Measurements from ENCODE around the gene MAPK12. TPM values are rescaled to one million over a fixed set of nuclear protein-coding genes. Genes with fewer than 3 reads are reported as not detected.

Gene MAPK12
- total and polyA plus RNA-seq, 9 of the 15 experiments (the other 6 are each of a cell fraction or from before 2014, with no cell fraction given), result 0.79 to 71.5 (median 32.8) TPM

- ATAC-seq, result no peak
- ChIA-PET CTCF (ENCODE audit: low intra/inter-chr PET ratio) (interaction anchor here (0.5 kb wide), 1 partner anchor 17 kb away, joined by 4 read pairs; no protein-coding TSS in a partner anchor), POLR2A (no interaction called here)
- no peak overlapping the region; a peak in 1 of 4 replicates for H3K9ac ChIP-seq (ENCODE audit: insufficient read depth in 1 of 2, low read depth in 2 of 2, low read length in 2 of 2)
- in situ Hi-C loops (cut with MboI), result no loop called here
- H3K36me3 ChIP-seq (ENCODE audit: control insufficient read depth, insufficient read depth, low read length), result peaks cover 56% of the 10 kb centered on the region; the same call in 2 of the 3 replicates
- no peak overlapping the region for H3K4me3 ChIP-seq
- no peaks in the 10 kb centered on the region for H4K20me1 ChIP-seq (replicated peaks; ENCODE audit: control insufficient read depth, insufficient read depth, low read length)
- no peak overlapping the region for H3K4me2 ChIP-seq (ENCODE audit: insufficient read depth, low read length)
- no TSS peak for BruUV-seq (replicated peaks)
- DNase-seq (ENCODE audit: extremely low read depth in 1 of 4, low spot score in 3 of 4), result no peak
- H3K4me1 ChIP-seq (replicated peaks in 1 of 2; ENCODE audit: control insufficient read depth in 2 of 2, insufficient read depth in 2 of 2, low read length in 2 of 2), result peaks cover 0 to 16% of the 10 kb centered on the region in 2 experiments; a peak in 2 of 5 replicates
- no peaks in the 10 kb centered on the region for H3K9me1 ChIP-seq (ENCODE audit: control insufficient read depth, insufficient read depth, low read length)
- intact Hi-C loops (cut with micrococcal nuclease), result no loop called here
- no peak overlapping the region for H2AFZ ChIP-seq (ENCODE audit: low read depth, low read length)
- 0 out of 2 replicates have a peak, but pooled peaks cover under 1% of the 10 kb centered on the region for H3K9me3 ChIP-seq (replicated peaks; ENCODE audit: control insufficient read depth, insufficient read depth, low read depth, low read length)
- no peak for FAIRE-seq
- no peak overlapping the region for H3K27ac ChIP-seq (ENCODE audit: extremely low read depth, low read depth, low read length)
- WGBS (ENCODE audit: insufficient coverage, low coverage, missing lambda C conversion rate), result 82% methylated on average over 8 of the region's 24 CpGs
- H3K79me2 ChIP-seq (ENCODE audit: control insufficient read depth, insufficient read depth, low read length), result no peaks in the 10 kb centered on the region
- H3K27me3 ChIP-seq (ENCODE audit: control insufficient read depth in 2 of 2, insufficient read depth in 2 of 2, low read length in 2 of 2), result no peaks in the 10 kb centered on the region
- TF ChIP-seq NFIC (IDR thresholded peaks at IDR 0.05), result no peak
- TF ChIP-seq ERF (CRISPR knock-in tag; IDR thresholded peaks at IDR 0.05), result no peak
- no peak for TF ChIP-seq ZNF511 (CRISPR knock-in tag; IDR thresholded peaks at IDR 0.05)
- TF ChIP-seq ELK1 (CRISPR knock-in tag; IDR thresholded peaks at IDR 0.05), result no peak
- TF ChIP-seq ZNF263 (CRISPR knock-in tag; IDR thresholded peaks at IDR 0.05; ENCODE audit: borderline replicate concordance), result no peak
- TF ChIP-seq CTCFL (IDR thresholded peaks at IDR 0.05; ENCODE audit: borderline replicate concordance, insufficient read depth, low read depth, low read length, poor library complexity, severe bottlenecking), result no peak
- no peak for TF ChIP-seq ID3 (CRISPR knock-in tag; IDR thresholded peaks at IDR 0.05)
- no peak for TF ChIP-seq ID3 (tag; IDR thresholded peaks at IDR 0.05)
- no peak for TF ChIP-seq ZNF668 (CRISPR knock-in tag; IDR thresholded peaks at IDR 0.05)
- TF ChIP-seq BRF2 (IDR thresholded peaks at IDR 0.05; ENCODE audit: borderline replicate concordance, insufficient read depth, insufficient read length), result no peak
- no peak for TF ChIP-seq DEAF1 (CRISPR knock-in tag; IDR thresholded peaks at IDR 0.05)
- TF ChIP-seq ZNF76 (CRISPR knock-in tag; IDR thresholded peaks at IDR 0.05; ENCODE audit: borderline replicate concordance), result no peak
Observed at GRCh38 chr22:50225200-50225969, 36.1 kb downstream of the MAPK12 start.
